Measurements from ENCODE around the gene KRTAP4-16.
"Not testable (repeated sequence)": the region's sequence is repeated elsewhere in the genome, so short reads cannot be mapped to it uniquely, and the experiment has no call there.

DNA sequence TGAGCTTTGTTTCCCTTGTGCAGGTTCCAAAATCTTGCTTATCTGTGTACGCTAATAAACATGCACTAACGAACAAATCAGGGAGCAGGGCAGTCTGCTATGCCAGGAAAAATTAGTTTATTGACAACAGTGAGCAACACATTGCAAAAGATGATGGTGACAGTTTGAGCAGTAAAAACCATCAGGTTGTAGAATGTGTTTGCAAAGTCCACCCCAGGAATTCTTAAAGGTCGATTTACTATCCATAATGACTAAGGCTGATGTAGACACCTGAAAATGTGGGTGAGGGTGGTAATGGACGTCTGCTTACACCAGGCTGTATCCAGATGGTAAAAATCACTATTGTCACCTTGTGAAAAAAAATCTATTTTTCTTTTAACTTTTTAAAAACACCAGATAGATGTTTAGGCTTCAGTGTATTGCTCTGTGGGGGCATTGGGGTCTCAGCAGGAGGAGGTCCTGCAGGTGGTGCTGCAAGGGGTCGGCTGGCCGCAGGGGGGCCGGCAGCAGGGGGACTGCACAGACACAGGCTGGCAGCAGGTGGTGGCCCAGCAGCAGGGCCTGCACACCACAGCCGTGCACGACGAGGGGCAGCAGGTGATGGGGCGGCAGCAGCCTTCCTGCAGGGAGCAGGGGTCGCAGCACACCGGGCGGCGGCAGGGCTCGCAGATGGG, 36.9 kb downstream of the KRTAP4-16 start:
- TF ChIP-seq, protein P1, sequence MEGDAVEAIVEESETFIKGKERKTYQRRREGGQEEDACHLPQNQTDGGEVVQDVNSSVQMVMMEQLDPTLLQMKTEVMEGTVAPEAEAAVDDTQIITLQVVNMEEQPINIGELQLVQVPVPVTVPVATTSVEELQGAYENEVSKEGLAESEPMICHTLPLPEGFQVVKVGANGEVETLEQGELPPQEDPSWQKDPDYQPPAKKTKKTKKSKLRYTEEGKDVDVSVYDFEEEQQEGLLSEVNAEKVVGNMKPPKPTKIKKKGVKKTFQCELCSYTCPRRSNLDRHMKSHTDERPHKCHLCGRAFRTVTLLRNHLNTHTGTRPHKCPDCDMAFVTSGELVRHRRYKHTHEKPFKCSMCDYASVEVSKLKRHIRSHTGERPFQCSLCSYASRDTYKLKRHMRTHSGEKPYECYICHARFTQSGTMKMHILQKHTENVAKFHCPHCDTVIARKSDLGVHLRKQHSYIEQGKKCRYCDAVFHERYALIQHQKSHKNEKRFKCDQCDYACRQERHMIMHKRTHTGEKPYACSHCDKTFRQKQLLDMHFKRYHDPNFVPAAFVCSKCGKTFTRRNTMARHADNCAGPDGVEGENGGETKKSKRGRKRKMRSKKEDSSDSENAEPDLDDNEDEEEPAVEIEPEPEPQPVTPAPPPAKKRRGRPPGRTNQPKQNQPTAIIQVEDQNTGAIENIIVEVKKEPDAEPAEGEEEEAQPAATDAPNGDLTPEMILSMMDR (IDR thresholded peaks at IDR 0.05; ENCODE audit: insufficient read depth, low read length, poor library complexity, severe bottlenecking), result not testable (repeated sequence)
- not testable (repeated sequence) for TF ChIP-seq EZH2phosphoT487 (conservative IDR thresholded peaks at IDR 0.05; ENCODE audit: low read length)
